Measurements from ENCODE around the gene TSR1. TPM values are rescaled to one million over a fixed set of nuclear protein-coding genes. Genes with fewer than 3 reads are reported as not detected.

The TSR1 gene
- total RNA-seq, 1 experiment from 2014 or later: 70.3 TPM

GRCh38 chr17:2283302-2283701 is 53.0 kb downstream of the TSR1 start:
- Histone ChIP-seq H3K9me2 (replicated peaks; ENCODE audit: low read length) (no peaks in the 10 kb centered on the region), H3K27ac (ENCODE audit: low read length) (no peak overlapping the region), H2AFZ (ENCODE audit: low read length) (no peak overlapping the region), H3K9me3 (ENCODE audit: low read length) (no peaks in the 10 kb centered on the region), H3K27me3 (ENCODE audit: low read length) (no peaks in the 10 kb centered on the region), H3F3A (ENCODE audit: low read length, unreplicated experiment) (no peaks in the 10 kb centered on the region), H3K79me2 (ENCODE audit: low read length) (no peaks in the 10 kb centered on the region), H3K4me2 (ENCODE audit: low read length) (no peak overlapping the region), H3K4me1 (ENCODE audit: insufficient read depth, low read length) (no peaks in the 10 kb centered on the region), H3K36me3 (ENCODE audit: low read depth, low read length) (peaks cover 5% of the 10 kb centered on the region; the same call in 1 of the 2 replicates), H3K4me3 (ENCODE audit: low read length) (no peak overlapping the region), H3K9ac (ENCODE audit: low read length) (no peak overlapping the region), H4K20me1 (ENCODE audit: low read length) (no peaks in the 10 kb centered on the region)
- no TSS peak for BruUV-seq (replicated peaks)
- DNase-seq (no peak), ATAC-seq (no peak; the same call in 1 of the 2 replicates)
- intact Hi-C loops (cut with micrococcal nuclease): no loop called here
- ChIA-PET POLR2A (ENCODE audit: unreplicated experiment) (interaction anchor here (0.6 kb wide), 1 partner anchor 18 kb away, joined by 3 read pairs; no protein-coding TSS in a partner anchor), CTCF (no interaction called here)
- TF ChIP-seq EZH2 (IDR thresholded peaks at IDR 0.05; ENCODE audit: low read length, unreplicated experiment): no peak
- TF ChIP-seq EZH2phosphoT487 (IDR thresholded peaks at IDR 0.05; ENCODE audit: borderline replicate concordance, low read length): no peak
- no peak for TF ChIP-seq CTCF (conservative IDR thresholded peaks at IDR 0.05; ENCODE audit: low read depth, low read length)

- ATAC-seq: no peak
- no peak overlapping the region for H2AFZ ChIP-seq (ENCODE audit: low read length)
- POLR2A ChIA-PET (ENCODE audit: unreplicated experiment): interaction anchor here (0.6 kb wide), 1 partner anchor 17 kb away, joined by 3 read pairs; no protein-coding TSS in a partner anchor
Measured at GRCh38 chr17:2282297-2282873, 53.9 kb downstream of the TSR1 start.

More at GRCh38 chr17:2282297-2282873, 53.9 kb downstream of the TSR1 start:
- Histone ChIP-seq H3K27me3 (ENCODE audit: low read length) (no peaks in the 10 kb centered on the region), H3K4me2 (ENCODE audit: low read length) (no peak overlapping the region), H3K36me3 (ENCODE audit: low read depth, low read length) (peaks cover 5% of the 10 kb centered on the region; the same call in 1 of the 2 replicates), H3K4me3 (ENCODE audit: low read length) (no peak overlapping the region), H3K9me3 (ENCODE audit: low read length) (no peaks in the 10 kb centered on the region), H3K79me2 (ENCODE audit: low read length) (no peaks in the 10 kb centered on the region), H3K4me1 (ENCODE audit: insufficient read depth, low read length) (no peaks in the 10 kb centered on the region), H3K27ac (ENCODE audit: low read length) (no peak overlapping the region), H3F3A (ENCODE audit: low read length, unreplicated experiment) (no peaks in the 10 kb centered on the region), H4K20me1 (ENCODE audit: low read length) (no peaks in the 10 kb centered on the region), H3K9ac (ENCODE audit: low read length) (no peak overlapping the region), H3K9me2 (replicated peaks; ENCODE audit: low read length) (no peaks in the 10 kb centered on the region)
- TF ChIP-seq EZH2phosphoT487 (IDR thresholded peaks at IDR 0.05; ENCODE audit: borderline replicate concordance, low read length): no peak
- TF ChIP-seq CTCF (conservative IDR thresholded peaks at IDR 0.05; ENCODE audit: low read depth, low read length): peak; percentile 62
- no peak for TF ChIP-seq EZH2 (IDR thresholded peaks at IDR 0.05; ENCODE audit: low read length, unreplicated experiment)
- CTCF ChIA-PET: no interaction called here
- BruUV-seq (replicated peaks): no TSS peak
- peak; percentile 70 for DNase-seq
- intact Hi-C loops (cut with micrococcal nuclease): no loop called here

Measured in PC-3 (cell line).